ENCODE results near the gene GALNT18. TPM values are rescaled to one million over a fixed set of nuclear protein-coding genes. Genes with fewer than 3 reads are reported as not detected.

The GALNT18 gene
- total RNA-seq, 1 donor from 2014 or later = 11.7 TPM

- Mint-ChIP-seq H3K27me3 (peaks cover 22% of the 10 kb centered on the region), H3K4me3 (no peak overlapping the region), H3K27ac (no peak overlapping the region), H3K36me3 (no peaks in the 10 kb centered on the region), H3K9me3 (no peaks in the 10 kb centered on the region), H3K4me1 (ENCODE audit: unreplicated experiment) (peaks cover 18% of the 10 kb centered on the region)
- no peak for TF ChIP-seq CTCF (conservative IDR thresholded peaks at IDR 0.05)
- DNase-seq (ENCODE audit: extremely low spot score, unreplicated experiment) = no peak
Observed at GRCh38 chr11:11400121-11400520, 221.7 kb downstream of the GALNT18 start.

- Mint-ChIP-seq H3K27ac (no peak overlapping the region), H3K9me3 (no peaks in the 10 kb centered on the region), H3K36me3 (peaks cover 4% of the 10 kb centered on the region), H3K4me1 (ENCODE audit: unreplicated experiment) (peaks cover 11% of the 10 kb centered on the region), H3K4me3 (no peak overlapping the region), H3K27me3 (peaks cover 19% of the 10 kb centered on the region)
- DNase-seq (ENCODE audit: extremely low spot score, unreplicated experiment) = no peak
- TF ChIP-seq CTCF (conservative IDR thresholded peaks at IDR 0.05) = no peak
Observed at GRCh38 chr11:11397781-11398180, 224.0 kb downstream of the GALNT18 start.

GRCh38 chr11:11397036-11397415, 224.8 kb downstream of the GALNT18 start:
- H3K9me3 Mint-ChIP-seq = no peaks in the 10 kb centered on the region
- no peak for TF ChIP-seq CTCF (conservative IDR thresholded peaks at IDR 0.05)
- no peak overlapping the region for H3K4me3 Mint-ChIP-seq
- H3K27ac Mint-ChIP-seq = no peak overlapping the region
- DNase-seq (ENCODE audit: extremely low spot score, unreplicated experiment) = no peak
- H3K27me3 Mint-ChIP-seq = peaks cover 15% of the 10 kb centered on the region
- H3K36me3 Mint-ChIP-seq = peaks cover 4% of the 10 kb centered on the region
- peaks cover 7% of the 10 kb centered on the region for H3K4me1 Mint-ChIP-seq (ENCODE audit: unreplicated experiment)

GRCh38 chr11:11396301-11397035, 225.3 kb downstream of the GALNT18 start:
- no peak for DNase-seq (ENCODE audit: extremely low spot score, unreplicated experiment)
- peaks cover 4% of the 10 kb centered on the region for H3K36me3 Mint-ChIP-seq
- no peak for TF ChIP-seq CTCF (conservative IDR thresholded peaks at IDR 0.05)
- H3K4me1 Mint-ChIP-seq (ENCODE audit: unreplicated experiment) = peaks cover 7% of the 10 kb centered on the region
- H3K9me3 Mint-ChIP-seq = no peaks in the 10 kb centered on the region
- no peak overlapping the region for H3K4me3 Mint-ChIP-seq
- peak overlapping the region; percentile 40 for H3K27ac Mint-ChIP-seq
- peaks cover 15% of the 10 kb centered on the region for H3K27me3 Mint-ChIP-seq

GRCh38 chr11:11395126-11395525, 226.7 kb downstream of the GALNT18 start:
- no peaks in the 10 kb centered on the region for H3K9me3 Mint-ChIP-seq
- H3K27ac Mint-ChIP-seq = no peak overlapping the region
- H3K27me3 Mint-ChIP-seq = peaks cover 14% of the 10 kb centered on the region
- peaks cover 4% of the 10 kb centered on the region for H3K36me3 Mint-ChIP-seq
- TF ChIP-seq CTCF (conservative IDR thresholded peaks at IDR 0.05) = no peak
- DNase-seq (ENCODE audit: extremely low spot score, unreplicated experiment) = no peak
- peaks cover 7% of the 10 kb centered on the region for H3K4me1 Mint-ChIP-seq (ENCODE audit: unreplicated experiment)
- no peak overlapping the region for H3K4me3 Mint-ChIP-seq

Data from type B pancreatic cell (in vitro differentiated cells).